OCI-LY3 (cell line): ENCODE measurements around the gene GRIN2A.

ENCODE experiments used
- H2AFZ ChIP-seq: fragments of 200-600, 300-600 bp; shearing (Covaris generic); 2 replicates; pipeline ENCODE4 v1.6.0; 2014; ENCODE audit warnings: antibody characterized with exemption, low read depth, low read length
- H3K27ac ChIP-seq: fragments of 200-600, 300-600 bp; sonication (generic); 2 replicates; pipeline ENCODE4 v1.5.1; 2014; ENCODE audit warnings: mild to moderate bottlenecking, low read length, moderate library complexity, mixed read lengths
- H3K27me3 ChIP-seq: fragments of 200-600, 300-600 bp; sonication (generic); 2 replicates; pipeline ENCODE4 v1.6.1; 2014; ENCODE audit warnings: low read depth, low read length, mixed read lengths
- H3K36me3 ChIP-seq: fragments of 200-600, 300-600 bp; sonication (generic); replicated peaks from 2 replicates; pipeline ENCODE3; 2014; ENCODE audit warnings: low read depth, low read length, mixed read lengths
- H3K4me1 ChIP-seq: fragments of 300-600, 200-600 bp; sonication (generic); 2 replicates; pipeline ENCODE4 v1.6.1; 2014; ENCODE audit warnings: low read length, mixed read lengths
- H3K4me2 ChIP-seq: fragments of 200-600, 300-600 bp; sonication (generic); 2 replicates; pipeline ENCODE4 v1.6.1; 2014; ENCODE audit warnings: low read length, mixed read lengths
- H3K4me3 ChIP-seq: fragments of 300-600, 200-600 bp; sonication (generic); 2 replicates; pipeline ENCODE4 v1.5.1; 2014; ENCODE audit warnings: antibody characterized with exemption, mild to moderate bottlenecking, low read length, moderate library complexity
- H3K79me2 ChIP-seq: fragments of 300-600, 200-600 bp; shearing (Covaris generic); 2 replicates; pipeline ENCODE4 v1.6.1; 2014; ENCODE audit warnings: mild to moderate bottlenecking, low read length, mixed read lengths
- H3K9ac ChIP-seq: fragments of 300-600, 200-600 bp; shearing (Covaris generic); 2 replicates; pipeline ENCODE4 v1.6.0; 2014; ENCODE audit warnings: mild to moderate bottlenecking, low read length, moderate library complexity
- H3K9me3 ChIP-seq: fragments of 200-600, 300-600 bp; shearing (Covaris generic); 2 replicates; pipeline ENCODE4 v1.6.1; 2014; ENCODE audit warnings: low read length, mixed read lengths; ENCODE audit not compliant: insufficient read depth
- H4K20me1 ChIP-seq: fragments of 200-600, 300-600 bp; sonication (generic); 2 replicates; pipeline ENCODE4 v1.6.1; 2016; ENCODE audit warnings: low read length, mixed read lengths; ENCODE audit not compliant: insufficient read depth
- EZH2phosphoT487 ChIP-seq: fragments of 200-600 bp; shearing (Covaris generic); IDR thresholded peaks from 2 replicates; pipeline ENCODE4 v1.6.1; 2018; ENCODE audit warnings: antibody characterized with exemption, mixed run types, low read depth
- TF ChIP-seq, protein P1 (sequence below): fragments of 200-600, 300-600 bp; sonication (generic); IDR thresholded peaks from 2 replicates; pipeline ENCODE4 v1.5.1; 2014; ENCODE audit warnings: antibody characterized with exemption, low read length, low read depth

The GRIN2A gene

GRCh38 chr16:9953908-9954570, 228.2 kb downstream of the GRIN2A start:
- Histone ChIP-seq H3K36me3 (no peaks in the 10 kb centered on the region), H3K79me2 (no peaks in the 10 kb centered on the region), H4K20me1 (no peaks in the 10 kb centered on the region), H3K4me3 (no peak overlapping the region), H3K9ac (no peak overlapping the region), H3K27me3 (peaks cover 42% of the 10 kb centered on the region), H3K27ac (no peak overlapping the region), H2AFZ (no peak overlapping the region), H3K4me2 (peak overlapping the region; percentile 7), H3K4me1 (peaks cover 16% of the 10 kb centered on the region), H3K9me3 (no peaks in the 10 kb centered on the region)
- TF ChIP-seq EZH2phosphoT487, result no peak
- TF ChIP-seq, protein P1, sequence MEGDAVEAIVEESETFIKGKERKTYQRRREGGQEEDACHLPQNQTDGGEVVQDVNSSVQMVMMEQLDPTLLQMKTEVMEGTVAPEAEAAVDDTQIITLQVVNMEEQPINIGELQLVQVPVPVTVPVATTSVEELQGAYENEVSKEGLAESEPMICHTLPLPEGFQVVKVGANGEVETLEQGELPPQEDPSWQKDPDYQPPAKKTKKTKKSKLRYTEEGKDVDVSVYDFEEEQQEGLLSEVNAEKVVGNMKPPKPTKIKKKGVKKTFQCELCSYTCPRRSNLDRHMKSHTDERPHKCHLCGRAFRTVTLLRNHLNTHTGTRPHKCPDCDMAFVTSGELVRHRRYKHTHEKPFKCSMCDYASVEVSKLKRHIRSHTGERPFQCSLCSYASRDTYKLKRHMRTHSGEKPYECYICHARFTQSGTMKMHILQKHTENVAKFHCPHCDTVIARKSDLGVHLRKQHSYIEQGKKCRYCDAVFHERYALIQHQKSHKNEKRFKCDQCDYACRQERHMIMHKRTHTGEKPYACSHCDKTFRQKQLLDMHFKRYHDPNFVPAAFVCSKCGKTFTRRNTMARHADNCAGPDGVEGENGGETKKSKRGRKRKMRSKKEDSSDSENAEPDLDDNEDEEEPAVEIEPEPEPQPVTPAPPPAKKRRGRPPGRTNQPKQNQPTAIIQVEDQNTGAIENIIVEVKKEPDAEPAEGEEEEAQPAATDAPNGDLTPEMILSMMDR, result no peak

GRCh38 chr16:9950658-9951057, 231.6 kb downstream of the GRIN2A start:
- Histone ChIP-seq H3K27ac (no peak overlapping the region), H3K27me3 (peaks cover 21% of the 10 kb centered on the region), H3K4me2 (no peak overlapping the region), H3K9ac (no peak overlapping the region), H3K36me3 (no peaks in the 10 kb centered on the region), H4K20me1 (no peaks in the 10 kb centered on the region), H3K9me3 (no peaks in the 10 kb centered on the region), H3K79me2 (no peaks in the 10 kb centered on the region), H3K4me3 (no peak overlapping the region), H3K4me1 (peaks cover 25% of the 10 kb centered on the region), H2AFZ (no peak overlapping the region)
- TF ChIP-seq EZH2phosphoT487, result no peak
- TF ChIP-seq, protein P1, result no peak

DNA sequence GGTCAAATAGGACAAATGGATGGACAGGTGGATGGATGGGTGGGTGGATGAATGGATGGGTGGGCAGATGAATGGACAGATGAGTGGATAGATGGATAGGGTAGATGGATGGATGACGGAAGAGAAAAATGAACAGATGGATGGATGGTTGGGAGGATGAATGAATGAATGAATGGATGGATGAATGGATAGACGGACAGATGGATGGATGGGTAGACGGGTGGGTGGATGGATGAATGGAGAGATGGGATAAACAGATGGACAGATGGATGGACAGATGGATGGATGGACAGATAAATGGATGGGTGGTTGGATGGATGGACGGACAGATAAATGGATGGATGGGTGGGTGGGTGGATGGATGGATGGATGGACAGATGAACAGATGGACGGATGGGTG, 232.8 kb downstream of the GRIN2A start:
- Histone ChIP-seq H3K27ac (no peak overlapping the region), H3K9me3 (no peaks in the 10 kb centered on the region), H3K36me3 (no peaks in the 10 kb centered on the region), H3K4me1 (peaks cover 26% of the 10 kb centered on the region), H4K20me1 (no peaks in the 10 kb centered on the region), H3K27me3 (peaks cover 17% of the 10 kb centered on the region; the same call in 1 of the 2 replicates), H3K79me2 (no peaks in the 10 kb centered on the region), H3K9ac (no peak overlapping the region), H2AFZ (no peak overlapping the region), H3K4me3 (no peak overlapping the region), H3K4me2 (no peak overlapping the region)
- TF ChIP-seq, protein P1, result no peak
- TF ChIP-seq EZH2phosphoT487, result no peak

- Histone ChIP-seq H3K4me3 (no peak overlapping the region), H3K4me2 (no peak overlapping the region), H3K36me3 (no peaks in the 10 kb centered on the region), H3K27me3 (peaks cover 17% of the 10 kb centered on the region; the same call in 1 of the 2 replicates), H3K27ac (no peak overlapping the region), H3K9ac (no peak overlapping the region), H4K20me1 (no peaks in the 10 kb centered on the region), H3K79me2 (no peaks in the 10 kb centered on the region), H3K4me1 (peaks cover 21% of the 10 kb centered on the region), H3K9me3 (no peaks in the 10 kb centered on the region), H2AFZ (no peak overlapping the region)
- TF ChIP-seq EZH2phosphoT487, result no peak
- TF ChIP-seq, protein P1, result no peak
Measured at GRCh38 chr16:9948933-9949332, 233.3 kb downstream of the GRIN2A start.
